SK-N-SH (cell line): ENCODE results near the gene SDCCAG8. TPM values are rescaled to one million over a fixed set of nuclear protein-coding genes. Genes with fewer than 3 reads are reported as not detected.

ENCODE experiments used
- CTCF ChIA-PET: fragments of 300-600, 350-600 bp; formaldehyde crosslinking; extraction: SDS; loops from one replicate; lab custom pipeline; 2021; lab: Yijun Ruan, JAX
- POLR2A ChIA-PET: fragments of 350-600 bp; sonication (Branson Sonifier 250); formaldehyde crosslinking; extraction: SDS; loops from one replicate; lab custom pipeline; 2020; ENCODE audit warnings: antibody characterized with exemption, inconsistent platforms; lab: Yijun Ruan, JAX
- DNase-seq: peaks from one replicate; pipeline ENCODE4 v3.0.0; 2012
- H2AFZ ChIP-seq: fragments of 200-600 bp; sonication (generic); 2 replicates; pipeline ENCODE4 v1.8.1; 2016; ENCODE audit warnings: antibody characterized with exemption, mild to moderate bottlenecking, low read depth
- H3F3A ChIP-seq: fragments of 200-600 bp; sonication (generic); replicated peaks from 2 replicates; pipeline ENCODE3; 2016; ENCODE audit warnings: antibody characterized with exemption, mild to moderate bottlenecking; ENCODE audit not compliant: insufficient read depth
- H3K27ac ChIP-seq, 2 experiments: fragments of 200-500 bp in 1 of 2; fragments of 200-600 bp in 1 of 2; sonication (Bioruptor generic) in 1 of 2; sonication (generic), shearing (Covaris generic) in 1 of 2; 2 replicates each; pipeline versions ENCODE4 v1.5.1 to v1.6.1; 2014 to 2016; ENCODE audit warnings: low read depth in 2 of 2, inconsistent platforms in 1 of 2, low read length in 1 of 2, mild to moderate bottlenecking in 1 of 2, mixed read lengths in 1 of 2
- H3K27me3 ChIP-seq: fragments of 200-600 bp; sonication (generic), shearing (Covaris generic); 2 replicates; pipeline ENCODE4 v1.6.1; 2016; ENCODE audit warnings: mixed run types; ENCODE audit not compliant: insufficient read depth
- H3K36me3 ChIP-seq, 2 experiments: fragments of 200-500 bp in 1 of 2; fragments of 200-600 bp in 1 of 2; sonication (Bioruptor generic) in 1 of 2; sonication (generic) in 1 of 2; replicated peaks in 1 of 2; 2 replicates each; pipeline versions ENCODE3 to v1.5.1; 2014 to 2016; ENCODE audit warnings: low read length in 1 of 2, mild to moderate bottlenecking in 1 of 2; ENCODE audit not compliant: insufficient read depth in 2 of 2, control insufficient read depth in 1 of 2
- H3K4me1 ChIP-seq, 2 experiments: fragments of 200-500 bp in 1 of 2; fragments of 200-600 bp in 1 of 2; sonication (Bioruptor generic) in 1 of 2; sonication (generic), shearing (Covaris generic) in 1 of 2; 2 replicates each; pipeline versions ENCODE4 v1.5.1 to v1.6.1; 2014 to 2016; ENCODE audit warnings: low read depth in 1 of 2, low read length in 1 of 2, mixed run types in 1 of 2; ENCODE audit not compliant: insufficient read depth in 2 of 2, control insufficient read depth in 1 of 2
- H3K4me2 ChIP-seq: fragments of 200-600 bp; sonication (generic), shearing (Covaris generic); 2 replicates; pipeline ENCODE4 v1.6.1; 2017; ENCODE audit warnings: mixed run types
- H3K4me3 ChIP-seq, 2 experiments: fragments of 200-500 bp in 1 of 2; fragments of 200-600 bp in 1 of 2; sonication (Bioruptor generic) in 1 of 2; sonication (generic), shearing (Covaris generic) in 1 of 2; 2 replicates each; pipeline versions ENCODE4 v1.5.1 to v1.8.1; 2014 to 2016; ENCODE audit warnings: low read depth in 2 of 2, inconsistent platforms in 1 of 2, low read length in 1 of 2, mild to moderate bottlenecking in 1 of 2, mixed read lengths in 1 of 2, moderate library complexity in 1 of 2
- H3K79me2 ChIP-seq: fragments of 200-600 bp; sonication (generic); 2 replicates; pipeline ENCODE4 v1.8.1; 2017; ENCODE audit warnings: mild to moderate bottlenecking; ENCODE audit not compliant: insufficient read depth
- H3K9ac ChIP-seq: fragments of 200-600 bp; sonication (generic); 2 replicates; pipeline ENCODE4 v1.6.1; 2017; ENCODE audit warnings: mixed run types
- H3K9me2 ChIP-seq: fragments of 200-600 bp; sonication (generic); 2 replicates; pipeline ENCODE4 v1.6.1; 2017; ENCODE audit warnings: mixed run types
- H3K9me3 ChIP-seq: fragments of 200-600 bp; sonication (generic); 2 replicates; pipeline ENCODE4 v1.6.1; 2017; ENCODE audit warnings: mixed run types, mild to moderate bottlenecking, moderate library complexity
- H4K20me1 ChIP-seq: fragments of 200-600 bp; sonication (generic); 2 replicates; pipeline ENCODE4 v1.6.1; 2017; ENCODE audit warnings: mild to moderate bottlenecking, mixed run types; ENCODE audit not compliant: insufficient read depth
- CHD2 ChIP-seq: fragments of 150-350 bp; IDR thresholded peaks from 2 replicates; pipeline ENCODE4 v1.6.1; 2018; ENCODE audit warnings: low read length; ENCODE audit not compliant: partially characterized antibody
- EP300 ChIP-seq, 2 experiments: IDR thresholded peaks; 2 replicates each; pipeline versions ENCODE4 v1.4.0 to v1.6.1; 2012; ENCODE audit warnings: borderline replicate concordance in 1 of 2, low read depth in 1 of 2, low read length in 1 of 2
- EZH2phosphoT487 ChIP-seq: fragments of 200-600 bp; sonication (generic); IDR thresholded peaks from 2 replicates; pipeline ENCODE4 v1.6.1; 2017; ENCODE audit warnings: low read depth, mixed run types, mild to moderate bottlenecking, antibody characterized with exemption, moderate library complexity, borderline replicate concordance
- FOSL2 ChIP-seq: IDR thresholded peaks from 2 replicates; pipeline ENCODE4 v1.4.0; 2012; ENCODE audit warnings: low read depth, mild to moderate bottlenecking, moderate library complexity, borderline replicate concordance
- FOXJ3 ChIP-seq: sonication (generic); formaldehyde crosslinking; IDR thresholded peaks from 2 replicates; pipeline ENCODE4 v1.5.1; 2020; ENCODE audit warnings: mild to moderate bottlenecking, missing genetic modification reagents
- GATA2 ChIP-seq: sonication (generic); formaldehyde crosslinking; IDR thresholded peaks from 2 replicates; pipeline ENCODE4 v1.5.0; 2020; ENCODE audit warnings: mild to moderate bottlenecking, missing genetic modification reagents
- MEF2A ChIP-seq: IDR thresholded peaks from 2 replicates; pipeline ENCODE4 v1.4.0; 2012; ENCODE audit warnings: low read depth, borderline replicate concordance
- NFIC ChIP-seq: IDR thresholded peaks from 2 replicates; pipeline ENCODE4 v1.4.0; 2012; ENCODE audit warnings: borderline replicate concordance
- NRF1 ChIP-seq: IDR thresholded peaks from 2 replicates; pipeline ENCODE4 v1.6.1; 2012; ENCODE audit warnings: low read depth, mild to moderate bottlenecking, low read length
- RFX5 ChIP-seq: IDR thresholded peaks from 2 replicates; pipeline ENCODE4 v1.6.1; 2012; ENCODE audit warnings: mild to moderate bottlenecking, improper control_type of control experiment, low read length
- RXRA ChIP-seq: IDR thresholded peaks from 2 replicates; pipeline ENCODE4 v1.4.0; 2012; ENCODE audit warnings: low read depth, mild to moderate bottlenecking, borderline replicate concordance
- SMC3 ChIP-seq: IDR thresholded peaks from 2 replicates; pipeline ENCODE4 v1.6.1; 2012; ENCODE audit warnings: low read depth, low read length, improper control_type of control experiment
- TAF1 ChIP-seq: IDR thresholded peaks from 2 replicates; pipeline ENCODE4 v1.6.1; 2012; ENCODE audit warnings: low read depth, mild to moderate bottlenecking, low read length, moderate library complexity, borderline replicate concordance
- TCF12 ChIP-seq: IDR thresholded peaks from 2 replicates; pipeline ENCODE4 v1.4.0; 2012
- WGBS: methylation state at CpG from one replicate; pipeline ENCODE4 v1.1.6; 2017; ENCODE audit warnings: low lambda C conversion rate; 5-methylcytosine and 5-hydroxymethylcytosine counted together
- polyA plus RNA-seq, 3 experiments: library from polyadenylated mRNA; depleted of rRNA; stranded (reverse); fragments of >200 nt; gene quantifications; 2 replicates each; pipeline ENCODE4 v1.2.3, GENCODE V29; 2012
- TF ChIP-seq, protein P1 (sequence below): IDR thresholded peaks from 2 replicates; pipeline ENCODE4 v1.6.1; 2012; ENCODE audit warnings: mild to moderate bottlenecking, low read depth, low read length, moderate library complexity
- TF ChIP-seq, protein P2 (sequence below): IDR thresholded peaks from 2 replicates; pipeline ENCODE4 v1.4.0; 2012; ENCODE audit warnings: low read depth
- TF ChIP-seq, protein P3 (sequence below): fragments of 150-350 bp; IDR thresholded peaks from 2 replicates; pipeline ENCODE4 v1.6.1; 2016; ENCODE audit warnings: mild to moderate bottlenecking, low read depth, low read length
- TF ChIP-seq, protein P4 (sequence below): IDR thresholded peaks from 2 replicates; pipeline ENCODE4 v1.4.0; 2012; ENCODE audit warnings: low read depth, borderline replicate concordance

SDCCAG8 gene
- polyA plus RNA-seq, 1 of the 3 experiments (the other 2 are of a cell fraction) = 22.7 TPM

DNA sequence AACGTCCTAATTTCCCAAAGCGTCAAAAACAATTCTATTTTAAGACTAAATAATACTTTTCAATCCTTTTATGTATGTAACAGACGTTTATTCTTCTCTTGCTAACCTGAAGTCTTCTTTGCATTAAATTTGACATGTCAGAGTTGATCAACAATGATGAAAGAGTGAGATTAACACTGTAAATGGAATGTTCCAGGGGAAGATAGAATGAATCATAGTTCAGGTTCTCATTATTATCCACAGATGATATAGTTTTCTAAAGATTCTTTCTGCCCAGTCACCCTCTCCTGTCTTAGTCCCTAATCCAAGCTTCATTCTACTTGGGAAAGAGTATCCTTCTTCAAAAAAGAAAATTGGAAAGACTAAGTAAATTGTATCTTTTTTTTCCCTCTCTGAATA lies 38.9 kb downstream of the SDCCAG8 start (continued):
- TF ChIP-seq, protein P1, sequence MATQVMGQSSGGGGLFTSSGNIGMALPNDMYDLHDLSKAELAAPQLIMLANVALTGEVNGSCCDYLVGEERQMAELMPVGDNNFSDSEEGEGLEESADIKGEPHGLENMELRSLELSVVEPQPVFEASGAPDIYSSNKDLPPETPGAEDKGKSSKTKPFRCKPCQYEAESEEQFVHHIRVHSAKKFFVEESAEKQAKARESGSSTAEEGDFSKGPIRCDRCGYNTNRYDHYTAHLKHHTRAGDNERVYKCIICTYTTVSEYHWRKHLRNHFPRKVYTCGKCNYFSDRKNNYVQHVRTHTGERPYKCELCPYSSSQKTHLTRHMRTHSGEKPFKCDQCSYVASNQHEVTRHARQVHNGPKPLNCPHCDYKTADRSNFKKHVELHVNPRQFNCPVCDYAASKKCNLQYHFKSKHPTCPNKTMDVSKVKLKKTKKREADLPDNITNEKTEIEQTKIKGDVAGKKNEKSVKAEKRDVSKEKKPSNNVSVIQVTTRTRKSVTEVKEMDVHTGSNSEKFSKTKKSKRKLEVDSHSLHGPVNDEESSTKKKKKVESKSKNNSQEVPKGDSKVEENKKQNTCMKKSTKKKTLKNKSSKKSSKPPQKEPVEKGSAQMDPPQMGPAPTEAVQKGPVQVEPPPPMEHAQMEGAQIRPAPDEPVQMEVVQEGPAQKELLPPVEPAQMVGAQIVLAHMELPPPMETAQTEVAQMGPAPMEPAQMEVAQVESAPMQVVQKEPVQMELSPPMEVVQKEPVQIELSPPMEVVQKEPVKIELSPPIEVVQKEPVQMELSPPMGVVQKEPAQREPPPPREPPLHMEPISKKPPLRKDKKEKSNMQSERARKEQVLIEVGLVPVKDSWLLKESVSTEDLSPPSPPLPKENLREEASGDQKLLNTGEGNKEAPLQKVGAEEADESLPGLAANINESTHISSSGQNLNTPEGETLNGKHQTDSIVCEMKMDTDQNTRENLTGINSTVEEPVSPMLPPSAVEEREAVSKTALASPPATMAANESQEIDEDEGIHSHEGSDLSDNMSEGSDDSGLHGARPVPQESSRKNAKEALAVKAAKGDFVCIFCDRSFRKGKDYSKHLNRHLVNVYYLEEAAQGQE = no peak
- TF ChIP-seq FOSL2 = peak; percentile 77; the same call in 1 of the 2 replicates
- TF ChIP-seq NRF1 = no peak
- TF ChIP-seq, protein P2, sequence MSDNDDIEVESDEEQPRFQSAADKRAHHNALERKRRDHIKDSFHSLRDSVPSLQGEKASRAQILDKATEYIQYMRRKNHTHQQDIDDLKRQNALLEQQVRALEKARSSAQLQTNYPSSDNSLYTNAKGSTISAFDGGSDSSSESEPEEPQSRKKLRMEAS = no peak

DNA sequence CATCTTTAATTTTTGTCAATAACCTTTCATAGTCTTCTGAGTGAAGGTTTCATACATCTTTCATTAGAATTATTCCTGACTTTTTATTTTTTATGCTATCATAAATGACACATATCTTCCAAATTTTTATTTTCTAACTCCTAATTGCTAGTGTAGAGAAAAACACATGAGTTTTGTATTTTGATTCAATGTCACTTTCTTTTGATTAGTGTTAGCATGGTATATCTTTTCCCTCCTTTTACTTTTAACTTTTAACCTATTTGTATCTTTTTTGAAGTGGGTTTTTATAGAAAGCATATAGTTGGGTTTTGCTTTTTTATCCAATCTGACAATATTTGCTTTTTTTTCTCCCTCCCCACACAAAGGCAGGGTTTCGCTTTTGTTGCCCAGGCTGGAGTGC lies 43.2 kb downstream of the SDCCAG8 start:
- Histone ChIP-seq H3K4me2 (no peak overlapping the region), H3K27me3 (no peaks in the 10 kb centered on the region), H3K36me3 (peaks cover 18 to 49% of the 10 kb centered on the region in 2 experiments), H4K20me1 (no peaks in the 10 kb centered on the region), H3K27ac (no peak overlapping the region), H3K79me2 (peaks cover 17% of the 10 kb centered on the region; the same call in 1 of the 2 replicates)
- DNase-seq = no peak
- CTCF ChIA-PET = no interaction called here
- no peak for TF ChIP-seq RXRA
- TF ChIP-seq, protein P3, sequence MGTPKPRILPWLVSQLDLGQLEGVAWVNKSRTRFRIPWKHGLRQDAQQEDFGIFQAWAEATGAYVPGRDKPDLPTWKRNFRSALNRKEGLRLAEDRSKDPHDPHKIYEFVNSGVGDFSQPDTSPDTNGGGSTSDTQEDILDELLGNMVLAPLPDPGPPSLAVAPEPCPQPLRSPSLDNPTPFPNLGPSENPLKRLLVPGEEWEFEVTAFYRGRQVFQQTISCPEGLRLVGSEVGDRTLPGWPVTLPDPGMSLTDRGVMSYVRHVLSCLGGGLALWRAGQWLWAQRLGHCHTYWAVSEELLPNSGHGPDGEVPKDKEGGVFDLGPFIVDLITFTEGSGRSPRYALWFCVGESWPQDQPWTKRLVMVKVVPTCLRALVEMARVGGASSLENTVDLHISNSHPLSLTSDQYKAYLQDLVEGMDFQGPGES = no peak
- no peak for TF ChIP-seq GATA2 (CRISPR knock-in tag)
- no peak for TF ChIP-seq NFIC
- TF ChIP-seq SMC3 = no peak
- no peak for TF ChIP-seq EZH2phosphoT487
- no peak for TF ChIP-seq EP300 (IDR thresholded peaks at IDR 0.05; ENCODE audit: borderline replicate concordance in 1 of 2, low read depth in 1 of 2, low read length in 1 of 2)
- TF ChIP-seq TCF12 = no peak
- TF ChIP-seq, protein P4, sequence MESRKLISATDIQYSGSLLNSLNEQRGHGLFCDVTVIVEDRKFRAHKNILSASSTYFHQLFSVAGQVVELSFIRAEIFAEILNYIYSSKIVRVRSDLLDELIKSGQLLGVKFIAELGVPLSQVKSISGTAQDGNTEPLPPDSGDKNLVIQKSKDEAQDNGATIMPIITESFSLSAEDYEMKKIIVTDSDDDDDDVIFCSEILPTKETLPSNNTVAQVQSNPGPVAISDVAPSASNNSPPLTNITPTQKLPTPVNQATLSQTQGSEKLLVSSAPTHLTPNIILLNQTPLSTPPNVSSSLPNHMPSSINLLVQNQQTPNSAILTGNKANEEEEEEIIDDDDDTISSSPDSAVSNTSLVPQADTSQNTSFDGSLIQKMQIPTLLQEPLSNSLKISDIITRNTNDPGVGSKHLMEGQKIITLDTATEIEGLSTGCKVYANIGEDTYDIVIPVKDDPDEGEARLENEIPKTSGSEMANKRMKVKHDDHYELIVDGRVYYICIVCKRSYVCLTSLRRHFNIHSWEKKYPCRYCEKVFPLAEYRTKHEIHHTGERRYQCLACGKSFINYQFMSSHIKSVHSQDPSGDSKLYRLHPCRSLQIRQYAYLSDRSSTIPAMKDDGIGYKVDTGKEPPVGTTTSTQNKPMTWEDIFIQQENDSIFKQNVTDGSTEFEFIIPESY = no peak
- TF ChIP-seq TAF1 = no peak
- no peak for TF ChIP-seq MEF2A
- TF ChIP-seq NRF1 = no peak
- TF ChIP-seq CHD2 = no peak
- no peak for TF ChIP-seq RFX5
- no peak for TF ChIP-seq FOXJ3
- TF ChIP-seq, all 33 proteins: peak for 0
- Histone ChIP-seq H3K9me2 (no peaks in the 10 kb centered on the region), H3F3A (peaks cover 18% of the 10 kb centered on the region), H3K4me3 (no peak overlapping the region), H2AFZ (no peak overlapping the region), H3K9me3 (no peaks in the 10 kb centered on the region), H3K9ac (no peak overlapping the region), H3K4me1 (no peaks in the 10 kb centered on the region)
- POLR2A ChIA-PET = no interaction called here
- WGBS = 100% methylated on average over 1 of the region's 1 CpG
